ENCODE data around the gene NUF2.
A peak's percentile ranks its signal among the peaks of the same experiment; 100 is the strongest.

NUF2 gene

DNA sequence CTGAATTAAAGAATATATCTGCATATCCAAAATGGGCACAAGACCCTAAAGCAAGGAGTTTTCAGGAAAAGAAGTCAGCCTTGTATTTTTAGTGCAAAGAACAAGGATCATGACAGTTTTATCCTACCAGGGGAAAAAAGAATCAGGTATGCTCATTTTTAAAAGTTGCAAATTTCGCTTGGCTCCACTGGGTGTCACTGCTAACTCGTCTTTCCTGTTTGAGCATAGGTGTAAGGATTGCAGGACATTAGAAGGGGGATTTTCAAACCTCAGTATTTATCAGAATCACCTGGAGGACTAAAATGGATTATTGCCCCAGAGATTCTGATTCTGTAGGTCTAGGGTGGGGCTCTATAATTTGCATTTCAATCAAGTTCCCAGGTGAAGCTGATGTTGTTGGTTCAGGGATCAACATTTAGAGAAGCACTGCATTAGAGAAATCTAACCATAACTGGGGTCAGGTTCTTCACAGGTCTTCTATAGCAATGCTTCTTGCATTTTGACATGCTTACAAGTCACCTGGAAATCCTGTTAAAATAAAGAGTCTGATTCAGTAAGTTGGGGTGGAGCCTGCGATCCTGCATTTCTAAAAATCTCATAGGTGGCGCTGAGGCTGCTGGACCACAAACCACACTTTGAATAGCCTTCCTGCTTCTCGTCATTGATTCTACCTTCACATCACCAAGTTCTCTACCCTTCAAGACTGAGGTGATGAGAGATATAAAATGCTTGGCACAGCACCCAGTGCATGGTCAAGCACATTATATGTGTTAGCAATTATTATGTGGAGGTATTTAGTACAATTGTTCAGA lies 39.6 kb downstream of the NUF2 start:
- ChIA-PET CTCF (interaction anchor here (0.7 kb wide), 1 partner anchor 634 kb away, joined by 4 read pairs; no protein-coding TSS in a partner anchor), POLR2A (ENCODE audit: low non-redundant PET) (no interaction called here)
- TF ChIP-seq, protein P1, sequence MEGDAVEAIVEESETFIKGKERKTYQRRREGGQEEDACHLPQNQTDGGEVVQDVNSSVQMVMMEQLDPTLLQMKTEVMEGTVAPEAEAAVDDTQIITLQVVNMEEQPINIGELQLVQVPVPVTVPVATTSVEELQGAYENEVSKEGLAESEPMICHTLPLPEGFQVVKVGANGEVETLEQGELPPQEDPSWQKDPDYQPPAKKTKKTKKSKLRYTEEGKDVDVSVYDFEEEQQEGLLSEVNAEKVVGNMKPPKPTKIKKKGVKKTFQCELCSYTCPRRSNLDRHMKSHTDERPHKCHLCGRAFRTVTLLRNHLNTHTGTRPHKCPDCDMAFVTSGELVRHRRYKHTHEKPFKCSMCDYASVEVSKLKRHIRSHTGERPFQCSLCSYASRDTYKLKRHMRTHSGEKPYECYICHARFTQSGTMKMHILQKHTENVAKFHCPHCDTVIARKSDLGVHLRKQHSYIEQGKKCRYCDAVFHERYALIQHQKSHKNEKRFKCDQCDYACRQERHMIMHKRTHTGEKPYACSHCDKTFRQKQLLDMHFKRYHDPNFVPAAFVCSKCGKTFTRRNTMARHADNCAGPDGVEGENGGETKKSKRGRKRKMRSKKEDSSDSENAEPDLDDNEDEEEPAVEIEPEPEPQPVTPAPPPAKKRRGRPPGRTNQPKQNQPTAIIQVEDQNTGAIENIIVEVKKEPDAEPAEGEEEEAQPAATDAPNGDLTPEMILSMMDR (conservative IDR thresholded peaks at IDR 0.05; ENCODE audit: low read depth), result peak; percentile 68
- no peak overlapping the region for H3K27ac ChIP-seq
- peak; percentile 21 for DNase-seq (ENCODE audit: low spot score)

DNA sequence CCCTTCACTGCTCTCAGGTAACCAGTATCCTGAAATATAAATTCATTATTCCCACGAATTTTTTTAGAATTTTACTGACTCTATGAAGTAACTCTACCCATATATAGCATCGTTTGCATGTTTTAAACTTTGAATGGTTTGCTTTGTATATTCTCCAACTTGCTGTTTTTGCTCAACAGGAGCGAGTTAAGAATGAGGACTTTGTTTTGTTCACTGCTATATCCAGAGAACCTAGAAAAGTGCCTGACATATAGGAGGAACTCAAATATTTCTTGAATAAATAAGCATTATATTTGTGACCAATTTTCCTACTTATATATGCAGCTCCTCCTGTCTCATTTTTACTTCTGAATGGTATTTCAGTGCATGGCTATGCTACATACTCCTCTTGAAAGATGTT lies 43.4 kb downstream of the NUF2 start:
- TF ChIP-seq, protein P1 (conservative IDR thresholded peaks at IDR 0.05; ENCODE audit: low read depth), result no peak
- POLR2A ChIA-PET (ENCODE audit: low non-redundant PET), result no interaction called here
- CTCF ChIA-PET, result no interaction called here

DNA sequence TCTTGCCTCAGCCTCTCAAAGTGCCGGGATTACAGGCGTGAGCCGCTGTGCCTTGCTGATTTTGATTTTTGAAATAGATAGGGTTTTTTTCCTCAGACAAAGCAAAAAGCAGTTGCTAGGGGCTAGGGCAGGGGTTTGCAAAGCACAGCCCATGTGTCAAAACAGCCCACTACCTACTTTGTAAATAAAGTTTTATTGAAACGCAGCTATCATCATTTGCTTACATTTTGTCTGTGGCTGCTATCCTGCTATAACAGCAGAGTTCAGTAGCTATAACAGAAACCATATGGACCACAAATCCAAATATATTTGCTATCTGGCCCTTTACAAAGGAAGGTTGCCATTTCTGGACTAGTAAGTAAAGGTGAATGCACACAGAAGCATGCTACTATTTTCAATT lies 44.8 kb downstream of the NUF2 start:
- no peak overlapping the region for H3K27ac ChIP-seq
- CTCF ChIA-PET, result no interaction called here
- TF ChIP-seq, protein P1 (conservative IDR thresholded peaks at IDR 0.05; ENCODE audit: low read depth), result no peak
- no peak for DNase-seq (ENCODE audit: low spot score)
- POLR2A ChIA-PET (ENCODE audit: low non-redundant PET), result no interaction called here

More for the DNA sequence above, 43.4 kb downstream of the NUF2 start:
- no peak overlapping the region for H3K27ac ChIP-seq
- no peak for DNase-seq (ENCODE audit: low spot score)

DNA sequence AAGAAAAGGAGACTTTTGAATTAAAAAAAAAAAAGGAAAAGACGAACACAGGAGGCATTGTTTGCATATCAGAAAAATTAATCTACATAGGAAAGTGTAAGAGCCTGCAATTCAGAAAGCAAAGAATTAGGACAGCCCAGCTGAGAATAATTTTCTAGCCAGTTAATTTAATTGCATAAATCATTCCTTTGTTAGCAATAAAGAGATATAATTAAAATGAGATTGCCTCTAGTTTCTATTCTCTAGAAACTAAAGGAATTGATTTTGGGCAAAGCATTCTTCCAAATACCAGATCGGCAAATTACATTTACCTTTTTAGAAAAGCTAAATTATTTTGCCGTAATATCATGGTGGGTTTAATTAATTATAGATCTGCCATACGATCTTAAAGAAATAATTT lies 46.0 kb downstream of the NUF2 start:
- H3K27ac ChIP-seq, result no peak overlapping the region
- TF ChIP-seq, protein P1 (conservative IDR thresholded peaks at IDR 0.05; ENCODE audit: low read depth), result no peak
- CTCF ChIA-PET, result interaction anchor here (1.2 kb wide), 1 partner anchor 8 kb away, joined by 5 read pairs; no protein-coding TSS in a partner anchor
- no peak for DNase-seq (ENCODE audit: low spot score)
- POLR2A ChIA-PET (ENCODE audit: low non-redundant PET), result no interaction called here

DNA sequence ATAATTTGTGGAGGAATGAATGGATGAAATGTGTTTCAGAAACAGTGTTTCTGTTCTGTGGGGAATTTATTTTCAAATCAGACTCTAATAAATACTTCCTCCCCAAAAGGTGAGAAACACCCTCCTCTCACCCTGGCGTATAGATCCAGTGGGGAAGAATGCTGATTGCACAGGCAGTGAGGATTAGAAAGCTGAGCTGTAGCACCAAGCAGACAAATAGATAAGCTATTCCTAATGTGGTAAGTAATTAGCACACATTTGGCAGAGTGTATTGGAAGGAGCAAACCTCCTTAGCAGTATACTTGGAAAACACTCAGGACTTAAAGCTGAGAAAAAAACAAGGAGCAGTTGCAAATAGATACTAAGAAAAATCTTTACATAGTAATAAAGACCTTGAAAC lies 50.8 kb downstream of the NUF2 start:
- CTCF ChIA-PET, result no interaction called here
- POLR2A ChIA-PET (ENCODE audit: low non-redundant PET), result no interaction called here
- no peak overlapping the region for H3K27ac ChIP-seq
- DNase-seq (ENCODE audit: low spot score), result no peak
- TF ChIP-seq, protein P1 (conservative IDR thresholded peaks at IDR 0.05; ENCODE audit: low read depth), result no peak

DNA sequence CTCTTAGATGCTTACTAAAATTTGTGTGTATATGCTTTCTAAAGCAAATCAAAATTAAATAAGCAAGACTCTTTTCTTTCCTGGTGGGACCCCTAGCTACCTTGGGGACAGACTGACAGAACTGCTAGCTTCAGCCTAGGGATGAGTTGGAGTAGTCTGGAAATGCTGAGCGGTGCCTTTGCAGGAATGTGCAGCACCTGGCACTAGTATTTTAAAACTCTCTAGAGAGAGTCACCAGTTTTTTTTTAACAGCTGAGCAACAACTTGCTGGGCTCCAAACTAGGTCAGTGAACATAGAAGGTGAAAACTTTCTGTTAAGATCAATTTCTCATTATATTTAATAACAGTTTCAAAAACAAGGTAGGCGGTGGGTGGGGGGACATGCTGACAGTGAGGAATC lies 56.8 kb downstream of the NUF2 start:
- ChIA-PET POLR2A (ENCODE audit: low non-redundant PET) (no interaction called here), CTCF (no interaction called here)
- DNase-seq (ENCODE audit: low spot score), result no peak
- TF ChIP-seq, protein P1 (conservative IDR thresholded peaks at IDR 0.05; ENCODE audit: low read depth), result no peak
- H3K27ac ChIP-seq, result no peak overlapping the region
